CD4-positive, alpha-beta T cell (primary cell): Measurements from ENCODE around the gene SPDYE1. TPM values are rescaled to one million over a fixed set of nuclear protein-coding genes. Genes with fewer than 3 reads are reported as not detected.

Experiments used
- ATAC-seq: fragments of 200-7000 bp; cut with Tn5 transposase; one replicate; pipeline ENCODE4 v1.10.0; 2022; ENCODE audit warnings: mild to moderate bottlenecking; ENCODE audit not compliant: poor library complexity
- CTCF ChIA-PET: fragments of 350-600 bp; sonication (Branson Sonifier 250); formaldehyde crosslinking; loops from one replicate; lab custom pipeline; 2021; ENCODE audit warnings: antibody characterized with exemption, inconsistent platforms; lab: Charles Lee
- POLR2A ChIA-PET: fragments of 350-600 bp; sonication (Branson Sonifier 250); formaldehyde crosslinking; loops from one replicate; lab custom pipeline; 2021; ENCODE audit warnings: antibody characterized with exemption, inconsistent platforms; lab: Charles Lee
- DNase-seq, 14 experiments: peaks; one replicate each; pipeline ENCODE4 v3.0.0-alpha.2; 2013 to 2020; ENCODE audit warnings: mixed read lengths in 2 of 14
- H3K27ac ChIP-seq, 2 donors: one replicate each; pipeline versions ENCODE4 v1.5.1 to v1.7.0; 2013; ENCODE audit warnings: low read length in 2 of 2, low read depth in 1 of 2, mild to moderate bottlenecking in 1 of 2
- H3K27me3 ChIP-seq, 2 experiments: 1 replicate in 1 of 2; 2 replicates in 1 of 2; pipeline versions ENCODE4 v1.6.1 to v1.7.0; 2013; ENCODE audit warnings: low read length in 2 of 2, control low read depth in 1 of 2, mild to moderate bottlenecking in 1 of 2, moderate library complexity in 1 of 2; ENCODE audit not compliant: insufficient read depth in 2 of 2, control insufficient read depth in 1 of 2
- H3K36me3 ChIP-seq: one replicate; pipeline ENCODE4 v1.6.1; 2013; ENCODE audit warnings: low read length, control low read depth; ENCODE audit not compliant: insufficient read depth
- H3K4me1 ChIP-seq: one replicate; pipeline ENCODE4 v1.6.1; 2013; ENCODE audit warnings: low read length, control low read depth; ENCODE audit not compliant: insufficient read depth
- H3K4me3 ChIP-seq: one replicate; pipeline ENCODE4 v1.5.1; 2013; ENCODE audit warnings: mild to moderate bottlenecking, low read length, moderate library complexity
- H3K9me3 ChIP-seq, 2 experiments: 1 replicate in 1 of 2; 2 replicates in 1 of 2; pipeline versions ENCODE4 v1.6.1 to v1.7.0; 2013; ENCODE audit warnings: low read length in 2 of 2, mild to moderate bottlenecking in 2 of 2, control low read depth in 1 of 2, moderate library complexity in 1 of 2; ENCODE audit not compliant: control insufficient read depth in 1 of 2, insufficient read depth in 1 of 2
- H3K27ac Mint-ChIP-seq: one replicate; pipeline ENCODE4 v1.8.0; 2020; ENCODE audit warnings: mixed read lengths
- H3K27me3 Mint-ChIP-seq: one replicate; pipeline ENCODE4 v1.8.0; 2021; ENCODE audit warnings: mixed read lengths
- H3K36me3 Mint-ChIP-seq: one replicate; pipeline ENCODE4 v1.8.0; 2021; ENCODE audit warnings: low read depth, mixed read lengths
- H3K4me1 Mint-ChIP-seq: one replicate; pipeline ENCODE4 v1.8.0; 2021; ENCODE audit warnings: low read depth, mixed read lengths
- H3K4me3 Mint-ChIP-seq: one replicate; pipeline ENCODE4 v1.8.0; 2020; ENCODE audit warnings: mild to moderate bottlenecking, mixed read lengths
- H3K9me3 Mint-ChIP-seq: one replicate; pipeline ENCODE4 v1.8.0; 2020; ENCODE audit warnings: mixed read lengths
- intact Hi-C, 2 experiments: fragments of 100-400 bp; cut with DNase I in 1 of 2; cut with micrococcal nuclease in 1 of 2; formaldehyde crosslinking; loops; one replicate each; pipeline versions ENCODE4 v1.15.1 to v1.9.0; 2023 to 2025; cut with DNase I, micrococcal nuclease
- total RNA-seq, 174 experiments: library from RNA in 2 of 174; stranded (reverse) in 2 of 174; gene quantifications; one replicate each; pipeline ENCODE4 v1.2.3 and lab custom pipeline; 2021 to 2026
- TF ChIP-seq, protein P1 (sequence below): fragments of 200-600 bp; IDR thresholded peaks from one replicate; pipeline ENCODE4 v1.8.0; 2022; ENCODE audit warnings: antibody characterized with exemption, mild to moderate bottlenecking

Gene SPDYE1
- total RNA-seq, 2 experiments from 2014 or later = not detected

DNA sequence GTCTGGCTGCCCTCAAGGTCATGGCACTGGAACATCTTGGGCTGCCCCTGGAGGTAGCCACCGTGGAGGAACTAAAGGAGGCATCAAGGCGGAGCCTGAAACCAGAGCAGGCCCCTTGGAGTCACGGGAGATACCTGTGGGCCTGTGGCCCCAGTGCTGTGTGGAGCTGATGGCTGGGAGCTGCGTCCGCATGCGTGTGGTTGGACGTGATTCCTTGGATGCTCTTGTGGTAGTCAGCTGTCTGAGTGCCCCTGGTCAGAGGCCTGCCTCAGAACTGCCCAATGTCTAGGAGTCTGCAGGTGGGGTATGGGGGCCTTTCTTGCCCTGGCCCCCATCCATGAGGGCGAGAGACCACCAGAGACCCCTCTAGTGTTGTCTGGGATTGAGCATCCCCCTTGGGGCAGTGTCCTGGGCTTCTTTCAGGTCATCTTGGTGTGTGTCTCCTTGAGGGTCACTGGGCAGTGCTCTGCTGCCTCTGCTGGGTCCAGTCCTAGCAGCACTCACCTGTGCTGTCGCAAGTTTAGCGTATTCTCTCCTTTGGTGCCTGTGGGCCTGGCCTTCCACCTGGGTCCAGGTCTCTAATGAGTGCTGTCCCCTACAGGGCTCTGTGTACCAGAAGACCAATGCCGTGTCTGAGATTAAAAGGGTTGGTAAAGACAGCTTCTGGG, 59.6 kb downstream of the SPDYE1 start:
- peaks cover 88% of the 10 kb centered on the region for H3K36me3 ChIP-seq
- H3K4me1 ChIP-seq = peaks cover 14% of the 10 kb centered on the region
- intact Hi-C loops = no loop called here
- H3K9me3 ChIP-seq = no peaks in the 10 kb centered on the region
- no peaks in the 10 kb centered on the region for H3K27me3 ChIP-seq
- peak overlapping the region in 1 of 2 donors; percentile 11 for H3K27ac ChIP-seq
- Mint-ChIP-seq H3K27me3 (no peaks in the 10 kb centered on the region), H3K27ac (peak overlapping the region; percentile 51), H3K4me3 (no peak overlapping the region), H3K9me3 (no peaks in the 10 kb centered on the region), H3K36me3 (peaks cover 87% of the 10 kb centered on the region), H3K4me1 (peaks cover 23% of the 10 kb centered on the region)
- H3K4me3 ChIP-seq = no peak overlapping the region
- POLR2A ChIA-PET = no interaction called here
- ATAC-seq = no peak
- peak in 1 of 14 experiments; percentile 26 for DNase-seq
- CTCF ChIA-PET = no interaction called here
- TF ChIP-seq, protein P1, sequence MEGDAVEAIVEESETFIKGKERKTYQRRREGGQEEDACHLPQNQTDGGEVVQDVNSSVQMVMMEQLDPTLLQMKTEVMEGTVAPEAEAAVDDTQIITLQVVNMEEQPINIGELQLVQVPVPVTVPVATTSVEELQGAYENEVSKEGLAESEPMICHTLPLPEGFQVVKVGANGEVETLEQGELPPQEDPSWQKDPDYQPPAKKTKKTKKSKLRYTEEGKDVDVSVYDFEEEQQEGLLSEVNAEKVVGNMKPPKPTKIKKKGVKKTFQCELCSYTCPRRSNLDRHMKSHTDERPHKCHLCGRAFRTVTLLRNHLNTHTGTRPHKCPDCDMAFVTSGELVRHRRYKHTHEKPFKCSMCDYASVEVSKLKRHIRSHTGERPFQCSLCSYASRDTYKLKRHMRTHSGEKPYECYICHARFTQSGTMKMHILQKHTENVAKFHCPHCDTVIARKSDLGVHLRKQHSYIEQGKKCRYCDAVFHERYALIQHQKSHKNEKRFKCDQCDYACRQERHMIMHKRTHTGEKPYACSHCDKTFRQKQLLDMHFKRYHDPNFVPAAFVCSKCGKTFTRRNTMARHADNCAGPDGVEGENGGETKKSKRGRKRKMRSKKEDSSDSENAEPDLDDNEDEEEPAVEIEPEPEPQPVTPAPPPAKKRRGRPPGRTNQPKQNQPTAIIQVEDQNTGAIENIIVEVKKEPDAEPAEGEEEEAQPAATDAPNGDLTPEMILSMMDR = no peak

DNA sequence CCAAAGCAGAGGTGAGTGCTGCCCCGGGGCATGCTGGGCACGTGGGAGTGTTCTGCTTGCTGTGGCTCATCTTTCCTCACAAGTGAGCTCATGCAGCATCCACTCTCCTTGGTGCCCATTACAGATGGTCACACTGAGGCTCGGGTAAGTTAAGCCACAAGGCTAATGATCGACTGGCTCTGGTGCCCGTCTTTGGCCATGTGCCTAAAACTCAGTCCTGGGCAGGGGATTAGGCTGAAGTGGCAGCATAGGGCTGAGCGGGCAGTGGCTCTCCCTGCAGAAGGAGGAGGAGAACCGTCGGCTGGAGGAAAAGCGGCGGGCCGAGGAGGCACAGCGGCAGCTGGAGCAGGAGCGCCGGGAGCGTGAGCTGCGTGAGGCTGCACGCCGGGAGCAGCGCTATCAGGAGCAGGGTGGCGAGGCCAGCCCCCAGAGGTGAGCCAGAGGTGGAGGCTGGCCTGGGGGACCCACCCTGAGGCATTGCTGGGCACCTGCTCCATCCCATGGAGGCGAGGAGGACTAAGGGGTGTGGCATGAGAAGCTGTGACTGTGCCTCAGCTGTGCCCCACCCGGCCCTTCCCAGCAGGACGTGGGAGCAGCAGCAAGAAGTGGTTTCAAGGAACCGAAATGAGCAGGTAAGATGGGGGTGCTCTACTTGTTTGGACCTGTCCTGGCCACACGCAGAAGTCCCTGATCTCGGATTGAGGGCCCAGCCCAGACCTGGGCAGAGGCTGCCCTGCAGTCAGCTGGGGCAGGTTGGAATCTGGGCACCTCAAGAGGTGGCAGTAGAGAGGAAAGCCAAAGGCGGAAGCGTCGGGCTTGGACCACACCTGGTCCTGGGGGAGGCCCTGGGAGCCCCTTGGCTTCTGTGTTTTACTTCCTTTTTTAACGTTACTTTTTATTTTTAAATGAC, 60.4 kb downstream of the SPDYE1 start:
- no peak overlapping the region for H3K4me3 ChIP-seq
- intact Hi-C loops = no loop called here
- H3K27ac Mint-ChIP-seq = peak overlapping the region; percentile 51
- H3K4me3 Mint-ChIP-seq = no peak overlapping the region
- ChIA-PET POLR2A (no interaction called here), CTCF (no interaction called here)
- H3K36me3 ChIP-seq = peaks cover 82% of the 10 kb centered on the region
- peaks cover 6% of the 10 kb centered on the region for H3K4me1 ChIP-seq
- DNase-seq = peak in 1 of 14 experiments; percentile 26
- no peaks in the 10 kb centered on the region for H3K9me3 ChIP-seq
- no peaks in the 10 kb centered on the region for H3K27me3 Mint-ChIP-seq
- no peaks in the 10 kb centered on the region for H3K27me3 ChIP-seq
- ATAC-seq = no peak
- peaks cover 15% of the 10 kb centered on the region for H3K4me1 Mint-ChIP-seq
- no peaks in the 10 kb centered on the region for H3K9me3 Mint-ChIP-seq
- peak overlapping the region in 1 of 2 donors; percentile 11 for H3K27ac ChIP-seq
- peaks cover 80% of the 10 kb centered on the region for H3K36me3 Mint-ChIP-seq
- TF ChIP-seq, protein P1 = no peak

DNA sequence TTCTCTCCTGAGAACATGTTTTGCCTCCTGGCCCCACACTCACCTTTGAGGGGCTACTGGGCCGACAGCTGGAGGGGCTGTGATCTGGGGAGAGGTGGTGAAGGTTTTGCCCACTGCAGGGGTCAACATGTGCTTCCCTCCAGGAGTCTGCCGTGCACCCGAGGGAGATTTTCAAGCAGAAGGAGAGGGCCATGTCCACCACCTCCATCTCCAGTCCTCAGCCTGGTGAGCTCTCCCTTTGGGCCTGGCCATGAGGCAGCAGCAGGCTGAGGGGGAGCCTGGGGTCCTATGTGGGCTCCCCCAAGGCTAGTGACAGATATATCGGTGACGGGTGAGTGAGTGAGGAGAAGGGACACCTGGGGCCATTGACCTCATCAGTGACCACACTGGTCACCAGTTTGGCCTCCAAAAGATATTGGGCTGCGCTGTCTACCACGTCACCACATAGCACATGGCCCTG, 61.1 kb downstream of the SPDYE1 start:
- DNase-seq (peak in 1 of 14 experiments; percentile 26), ATAC-seq (no peak)
- Mint-ChIP-seq H3K4me3 (no peak overlapping the region), H3K36me3 (peaks cover 75% of the 10 kb centered on the region), H3K4me1 (peaks cover 14% of the 10 kb centered on the region), H3K9me3 (no peaks in the 10 kb centered on the region), H3K27ac (peak overlapping the region; percentile 30), H3K27me3 (no peaks in the 10 kb centered on the region)
- Histone ChIP-seq H3K27ac (no peak overlapping the region), H3K27me3 (no peaks in the 10 kb centered on the region), H3K4me1 (peaks cover 6% of the 10 kb centered on the region), H3K36me3 (peaks cover 78% of the 10 kb centered on the region), H3K9me3 (peaks cover 0 to 4% of the 10 kb centered on the region in 2 experiments), H3K4me3 (no peak overlapping the region)
- CTCF ChIA-PET = no interaction called here
- TF ChIP-seq, protein P1 = no peak
- intact Hi-C loops = no loop called here
- POLR2A ChIA-PET = no interaction called here
